HG02678 (cell line): ENCODE results near the gene EPGN.

Source experiments
- ATAC-seq: cut with Tn5 transposase; IDR thresholded peaks from one replicate; pipeline ENCODE4 v1.9.1; 2021; ENCODE audit warnings: mild to moderate bottlenecking, moderate library complexity; ENCODE audit not compliant: unreplicated experiment

Gene EPGN, protein sequence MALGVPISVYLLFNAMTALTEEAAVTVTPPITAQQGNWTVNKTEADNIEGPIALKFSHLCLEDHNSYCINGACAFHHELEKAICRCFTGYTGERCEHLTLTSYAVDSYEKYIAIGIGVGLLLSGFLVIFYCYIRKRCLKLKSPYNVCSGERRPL

DNA sequence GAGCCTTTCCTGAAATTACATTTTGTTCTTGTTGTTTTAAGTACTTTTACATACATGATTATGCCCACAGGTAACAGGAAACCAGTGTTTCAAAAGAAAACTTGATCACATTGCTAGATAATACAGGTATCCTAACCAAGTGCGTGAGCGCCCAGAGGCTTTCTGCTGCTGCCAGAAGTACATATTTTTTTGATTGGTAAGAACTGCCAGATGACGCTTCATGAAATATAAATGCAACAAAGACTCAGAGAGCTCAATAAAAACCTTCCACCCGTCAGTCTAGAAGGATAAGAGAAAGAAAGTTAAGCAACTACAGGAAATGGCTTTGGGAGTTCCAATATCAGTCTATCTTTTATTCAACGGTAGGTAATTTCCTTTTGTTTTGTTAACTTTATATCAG lies at the start of gene EPGN:
EPGN (plus strand) TSS at position 256 of the 400 bp plus-strand sequence; CDS start at position 320, 64 bp downstream.
- no peak for ATAC-seq

DNA sequence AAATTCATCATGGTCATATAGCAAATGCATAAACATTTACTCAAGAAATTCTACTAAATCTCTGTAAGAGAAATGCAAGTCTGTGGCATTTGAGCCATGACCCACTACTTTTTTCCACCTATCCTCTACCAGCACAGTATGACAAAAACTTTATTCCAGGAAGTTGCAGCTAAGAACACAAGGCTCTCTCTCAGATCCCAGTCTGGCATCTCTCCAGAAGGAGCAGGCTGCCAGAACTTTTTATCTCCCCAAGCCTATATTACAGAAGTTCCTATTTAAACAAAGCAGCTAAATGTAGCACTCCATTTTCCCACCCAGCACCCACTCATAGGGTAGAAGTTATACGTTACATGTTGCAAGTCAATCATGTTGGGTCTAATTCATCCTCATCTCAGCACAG lies 49.3 kb upstream of the EPGN start:
- no peak for ATAC-seq

- no peak for ATAC-seq
Observed at GRCh38 chr4:74260036-74260435, 48.2 kb upstream of the EPGN start.

DNA sequence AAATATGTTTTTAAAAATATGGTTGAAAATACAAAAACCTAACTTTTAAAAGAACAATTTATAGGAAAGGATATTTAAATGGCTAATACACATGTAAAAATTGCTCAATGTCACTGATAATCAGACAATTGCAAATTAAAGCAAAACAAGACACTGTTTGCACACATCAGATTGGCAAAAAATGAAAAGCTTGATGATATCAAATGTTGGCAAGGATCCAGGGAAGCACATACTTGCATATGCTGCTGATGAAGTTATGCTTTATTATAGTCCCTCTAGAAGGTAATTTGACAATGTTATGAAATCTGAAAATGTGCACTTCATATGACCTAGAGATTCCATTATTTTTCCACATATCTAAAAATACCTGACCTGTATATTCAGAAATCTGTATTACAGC lies 45.7 kb upstream of the EPGN start:
- ATAC-seq: no peak

DNA sequence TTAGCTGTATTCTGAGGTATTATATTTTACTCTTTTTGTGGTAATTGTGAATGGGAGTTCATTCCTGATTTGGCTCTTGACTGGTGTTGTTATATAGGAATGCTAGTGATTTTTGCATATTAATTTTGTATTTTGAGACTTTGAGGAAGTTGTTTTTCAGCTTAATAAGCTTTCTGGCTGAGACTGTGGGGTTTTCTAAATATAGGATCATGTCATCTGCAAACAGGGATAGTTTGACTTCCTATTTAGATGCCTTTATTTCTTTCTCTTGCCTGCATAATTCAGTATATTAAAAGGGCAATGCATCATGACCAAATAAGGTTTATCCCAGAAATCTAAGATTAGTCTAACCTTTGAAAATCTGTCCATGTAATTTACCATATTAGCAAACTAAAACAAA lies 44.7 kb upstream of the EPGN start:
- no peak for ATAC-seq

- ATAC-seq: no peak
Observed at GRCh38 chr4:74266081-74266480, 42.2 kb upstream of the EPGN start.

DNA sequence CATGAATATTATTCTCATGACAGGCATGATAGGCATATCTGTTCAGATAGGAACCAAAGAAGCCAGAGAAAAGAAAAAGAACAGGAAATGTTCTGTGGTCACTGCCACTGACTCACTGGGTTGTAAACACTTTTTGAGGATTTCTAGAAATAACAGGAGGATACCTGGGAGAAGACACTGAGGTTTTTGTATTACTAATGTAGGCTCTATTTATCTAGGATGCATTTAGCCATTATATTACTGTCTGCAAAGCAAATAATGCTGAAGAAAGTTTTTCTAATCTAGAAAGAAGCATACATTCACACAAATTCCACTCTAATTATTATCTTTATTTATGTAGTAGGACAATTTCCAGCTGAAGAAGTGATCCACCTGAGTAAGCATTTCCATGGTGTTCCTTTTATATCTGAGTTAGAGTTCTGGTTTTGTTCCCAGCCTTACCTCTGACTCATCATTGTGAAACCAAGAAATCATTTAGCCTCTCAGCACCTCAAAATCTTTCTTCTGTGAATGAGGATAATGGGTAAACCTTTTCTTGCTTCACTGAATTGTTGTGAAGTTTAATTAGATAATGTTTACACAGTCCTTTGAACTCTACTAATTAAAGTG lies 40.2 kb upstream of the EPGN start:
- no peak for ATAC-seq

- no peak for ATAC-seq
Observed at GRCh38 chr4:74268643-74269042, 39.6 kb upstream of the EPGN start.

- ATAC-seq: no peak
Observed at GRCh38 chr4:74278490-74278889, 29.8 kb upstream of the EPGN start.

- no peak for ATAC-seq
Observed at GRCh38 chr4:74279716-74280115, 28.6 kb upstream of the EPGN start.

DNA sequence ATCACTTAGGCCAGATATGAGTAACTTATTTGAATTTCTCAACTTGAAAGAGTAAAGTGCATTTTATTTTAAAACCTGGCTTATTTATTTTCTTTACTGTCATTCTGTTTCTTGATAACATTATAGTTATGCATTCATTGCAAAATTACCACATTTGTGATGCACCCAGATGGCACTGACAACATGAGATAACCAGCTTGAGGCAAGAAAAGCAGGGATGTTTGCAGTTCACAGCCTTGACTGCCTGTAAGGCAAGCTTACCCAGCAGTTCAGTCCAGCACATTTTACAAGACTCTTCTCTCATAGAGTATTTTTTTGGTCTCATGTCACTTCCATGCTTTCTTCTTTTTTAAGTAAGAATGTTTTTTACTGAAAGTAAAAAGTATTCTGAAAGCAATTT lies 25.3 kb upstream of the EPGN start:
- no peak for ATAC-seq

DNA sequence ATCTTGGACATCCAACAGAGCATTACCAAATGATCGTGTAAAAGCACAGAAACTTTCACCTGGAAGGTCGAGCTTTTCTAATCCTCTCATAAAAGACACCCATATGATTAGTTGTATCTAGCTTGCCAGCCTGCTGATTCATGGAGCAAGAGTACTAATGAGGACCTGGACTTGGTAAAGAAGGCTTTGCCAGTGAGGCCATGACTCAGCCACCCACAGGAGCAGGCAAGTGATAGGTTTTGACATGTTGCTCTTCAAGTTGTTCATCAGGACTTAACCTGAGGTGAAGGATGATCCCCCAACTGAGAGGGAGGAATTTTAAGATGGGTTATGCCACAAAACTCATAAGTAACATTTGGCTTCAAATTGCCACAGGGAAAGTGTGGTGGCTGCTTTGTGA lies 24.7 kb upstream of the EPGN start:
- ATAC-seq: no peak

DNA sequence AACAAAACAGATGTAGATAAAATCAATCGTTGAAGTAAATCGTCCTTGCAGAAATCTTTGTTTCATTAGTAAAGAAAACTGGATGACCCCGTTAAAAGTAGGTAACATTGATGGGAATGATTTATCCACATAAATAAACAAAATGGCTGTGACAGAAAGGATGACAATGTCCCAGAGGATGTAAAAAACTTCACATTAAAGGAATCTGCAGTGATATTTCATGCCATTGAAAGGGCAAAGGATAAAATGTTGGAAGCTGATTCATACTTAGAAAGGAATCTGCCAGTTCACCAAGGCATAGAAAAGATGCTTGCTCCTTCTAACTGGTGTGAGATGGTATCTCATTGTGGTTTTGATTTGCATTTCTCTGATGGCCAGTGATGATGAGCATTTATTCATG lies 24.2 kb upstream of the EPGN start:
- no peak for ATAC-seq

DNA sequence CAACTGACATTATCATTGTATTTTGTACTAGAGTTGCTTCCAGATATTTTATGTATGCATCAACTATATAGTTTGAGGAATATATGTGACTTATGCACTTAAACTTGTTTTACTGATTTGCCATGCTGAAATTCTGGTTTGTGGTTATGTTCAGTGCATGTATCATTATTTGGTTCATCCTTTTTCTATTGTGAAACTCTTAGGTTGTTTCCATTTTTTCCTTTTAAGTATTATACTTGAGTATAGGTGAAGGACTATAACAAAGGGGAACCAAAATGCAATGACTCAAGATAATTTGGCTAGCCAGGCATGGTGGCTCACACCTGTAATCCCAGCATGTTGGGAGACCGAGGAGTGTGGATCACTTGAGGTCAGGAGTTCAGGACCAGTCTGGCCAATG lies 21.1 kb upstream of the EPGN start:
- ATAC-seq: no peak

DNA sequence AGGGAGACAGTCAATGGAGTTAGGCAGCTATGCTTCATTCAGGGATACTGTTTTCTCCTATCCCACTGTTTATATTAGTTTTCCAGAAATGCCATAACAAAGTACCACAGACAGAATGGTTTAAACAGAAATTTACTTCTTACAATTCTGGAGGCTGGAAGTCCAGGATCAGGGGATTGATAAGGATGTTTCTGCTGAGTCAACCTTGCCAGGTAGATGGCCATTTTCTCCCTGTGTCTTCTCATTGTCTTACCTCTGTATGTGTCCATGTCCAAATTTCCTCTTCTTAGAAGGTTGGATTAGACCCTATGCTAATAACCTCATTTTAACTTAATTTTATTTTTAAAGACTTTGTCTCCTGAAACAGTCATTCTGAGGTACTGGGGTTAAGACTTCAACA lies 20.5 kb upstream of the EPGN start:
- ATAC-seq: no peak

- no peak for ATAC-seq
Observed at GRCh38 chr4:74291471-74291870, 16.8 kb upstream of the EPGN start.

DNA sequence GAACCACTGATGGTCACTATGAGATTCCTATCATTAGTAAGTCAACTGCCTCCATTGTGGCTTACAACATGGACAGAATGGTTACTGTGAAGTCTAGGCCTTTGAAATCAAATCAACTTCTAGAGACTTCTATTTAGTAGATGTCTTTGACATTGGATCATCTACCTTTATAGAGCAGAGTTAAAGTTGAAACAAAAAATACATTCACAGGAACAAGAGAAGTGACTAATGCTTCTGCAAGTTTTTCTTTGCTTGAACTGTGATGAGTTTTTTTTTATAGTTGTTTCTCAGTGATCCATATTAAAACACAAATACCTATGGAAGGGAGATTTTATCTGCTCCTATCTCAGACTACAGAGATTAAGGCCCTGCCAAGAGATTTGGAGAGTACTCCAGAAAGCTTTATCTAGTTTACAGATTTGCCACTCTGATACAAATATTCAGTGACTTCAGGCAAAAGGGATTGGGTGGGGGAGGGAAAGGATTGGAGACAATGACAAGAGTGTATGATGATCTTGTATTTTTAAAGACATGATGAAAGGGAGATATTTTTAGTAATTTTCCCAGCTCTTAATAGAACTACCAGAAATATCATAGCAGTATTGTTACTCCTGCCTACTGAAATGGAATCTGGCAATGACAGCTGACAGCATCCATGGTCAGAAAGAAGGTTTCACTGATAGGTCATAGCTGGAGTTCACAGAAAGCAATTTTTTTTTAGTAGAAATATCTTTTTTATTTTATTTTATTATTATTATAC lies 16.0 kb upstream of the EPGN start:
- ATAC-seq: no peak

DNA sequence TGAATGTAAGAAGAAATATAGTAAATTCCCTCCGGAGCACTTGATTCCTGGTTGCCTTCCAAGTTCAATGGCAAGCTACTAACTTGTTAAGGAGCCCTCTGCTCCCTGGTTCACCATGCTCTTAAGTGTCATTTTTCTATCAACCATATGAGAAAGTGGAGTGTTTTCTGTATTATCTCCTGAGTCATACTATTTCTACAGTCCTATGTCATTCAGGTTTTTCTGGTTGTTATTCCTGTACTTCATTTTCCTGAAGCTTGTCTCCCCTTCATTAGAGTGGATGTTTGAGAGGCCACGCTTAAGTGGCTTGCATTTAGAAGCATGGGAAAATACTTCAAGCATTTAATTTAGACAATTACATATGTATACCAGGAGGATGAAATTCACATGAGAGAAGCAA lies 14.7 kb upstream of the EPGN start:
- ATAC-seq: no peak

DNA sequence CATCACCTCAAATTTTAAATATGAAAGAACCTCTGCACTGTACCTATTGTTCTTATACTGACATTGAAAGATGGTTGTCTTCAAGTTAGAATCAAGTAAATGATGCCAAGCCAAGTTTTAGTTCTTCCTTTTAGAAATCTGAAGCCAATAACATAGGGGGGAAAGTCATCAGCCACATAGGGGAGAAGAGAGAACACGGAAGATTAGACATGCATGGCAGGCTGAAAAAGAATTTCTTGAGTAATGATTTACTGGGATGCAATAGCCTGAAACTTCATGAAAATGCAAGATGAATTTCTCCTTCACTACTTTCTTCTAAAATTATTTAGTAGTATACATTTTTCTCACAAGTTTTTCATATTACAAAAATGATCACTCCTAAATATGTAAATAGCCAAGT lies 13.6 kb upstream of the EPGN start:
- ATAC-seq: no peak

DNA sequence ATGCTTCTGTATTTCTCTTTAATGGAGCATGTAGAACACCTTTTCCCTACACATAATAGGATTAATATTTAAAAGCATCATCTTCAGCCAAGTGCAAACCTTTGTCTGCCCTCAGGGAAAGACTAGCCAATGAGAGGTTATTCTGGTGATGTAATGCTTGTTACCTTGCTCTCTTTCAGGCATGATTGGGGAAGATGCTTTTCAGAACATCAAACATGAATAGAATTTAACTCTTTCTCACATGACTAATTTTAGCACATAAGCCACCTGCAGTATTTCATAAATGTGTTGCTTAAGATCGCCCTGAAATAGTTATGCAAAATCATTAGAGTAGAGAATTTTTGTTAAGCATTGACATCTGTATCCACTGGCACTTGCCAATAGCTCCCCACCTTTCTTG lies 10.7 kb upstream of the EPGN start:
- peak; percentile 62 for ATAC-seq

- ATAC-seq: no peak
Observed at GRCh38 chr4:74304095-74304625, 4.1 kb upstream of the EPGN start.

GRCh38 chr4:74305000-74305399 lies 3.3 kb upstream of the EPGN start:
- ATAC-seq: no peak
